ENCODE data around the gene ACOT2.
"Not testable (repeated sequence)": the region's sequence is repeated elsewhere in the genome, so short reads cannot be mapped to it uniquely, and the experiment has no call there.

DNA sequence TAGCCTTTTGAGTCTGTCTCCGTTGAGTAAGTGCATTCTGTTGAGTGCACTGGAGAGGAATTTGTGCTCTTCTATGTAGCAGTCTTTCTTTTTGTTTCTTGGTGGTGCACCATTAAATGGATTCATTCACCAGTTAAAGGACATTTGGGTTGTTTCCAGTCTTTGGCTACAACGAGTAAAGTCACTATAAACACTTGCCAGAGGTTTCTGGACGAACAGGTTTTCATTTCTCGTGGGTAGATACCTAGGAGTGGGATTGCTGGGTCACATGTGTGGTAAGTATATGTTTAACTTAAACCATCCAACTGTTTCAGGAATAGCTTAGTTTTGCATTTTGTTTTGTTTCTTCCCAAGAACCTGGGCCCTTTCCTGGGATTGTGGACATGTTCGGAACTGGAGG lies 4.0 kb downstream of the ACOT2 start:
- TF ChIP-seq, protein P1, sequence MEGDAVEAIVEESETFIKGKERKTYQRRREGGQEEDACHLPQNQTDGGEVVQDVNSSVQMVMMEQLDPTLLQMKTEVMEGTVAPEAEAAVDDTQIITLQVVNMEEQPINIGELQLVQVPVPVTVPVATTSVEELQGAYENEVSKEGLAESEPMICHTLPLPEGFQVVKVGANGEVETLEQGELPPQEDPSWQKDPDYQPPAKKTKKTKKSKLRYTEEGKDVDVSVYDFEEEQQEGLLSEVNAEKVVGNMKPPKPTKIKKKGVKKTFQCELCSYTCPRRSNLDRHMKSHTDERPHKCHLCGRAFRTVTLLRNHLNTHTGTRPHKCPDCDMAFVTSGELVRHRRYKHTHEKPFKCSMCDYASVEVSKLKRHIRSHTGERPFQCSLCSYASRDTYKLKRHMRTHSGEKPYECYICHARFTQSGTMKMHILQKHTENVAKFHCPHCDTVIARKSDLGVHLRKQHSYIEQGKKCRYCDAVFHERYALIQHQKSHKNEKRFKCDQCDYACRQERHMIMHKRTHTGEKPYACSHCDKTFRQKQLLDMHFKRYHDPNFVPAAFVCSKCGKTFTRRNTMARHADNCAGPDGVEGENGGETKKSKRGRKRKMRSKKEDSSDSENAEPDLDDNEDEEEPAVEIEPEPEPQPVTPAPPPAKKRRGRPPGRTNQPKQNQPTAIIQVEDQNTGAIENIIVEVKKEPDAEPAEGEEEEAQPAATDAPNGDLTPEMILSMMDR (conservative IDR thresholded peaks at IDR 0.05; ENCODE audit: low read length) = not testable (repeated sequence)
- TF ChIP-seq EZH2phosphoT487 (IDR thresholded peaks at IDR 0.05; ENCODE audit: borderline replicate concordance, low read depth, low read length) = not testable (repeated sequence)
